Measurements from ENCODE around the gene BICC1. TPM values are rescaled to one million over a fixed set of nuclear protein-coding genes. Genes with fewer than 3 reads are reported as not detected.

Gene BICC1
- total RNA-seq, 1 donor from 2014 or later, result 2.4 TPM

DNA sequence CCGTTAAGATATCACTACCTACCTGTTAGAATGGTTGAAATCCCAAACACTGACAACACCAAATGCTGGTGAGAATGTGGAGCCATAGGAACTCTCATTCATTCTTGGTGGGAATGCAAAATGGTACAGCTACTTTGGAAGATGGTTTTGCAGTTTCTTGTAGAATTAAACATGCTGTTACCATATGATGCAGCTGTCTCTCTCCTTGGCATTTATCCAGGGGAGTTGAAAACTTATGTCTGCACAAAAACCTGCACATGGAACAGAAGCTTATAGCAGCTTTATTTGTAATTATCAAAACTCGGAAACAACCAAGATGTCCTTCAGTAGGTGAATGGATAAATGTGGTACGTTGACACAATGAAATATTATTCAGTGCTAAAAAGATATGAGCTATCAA, 199.5 kb downstream of the BICC1 start:
- Mint-ChIP-seq H3K4me3 (no peak overlapping the region), H3K27me3 (ENCODE audit: low read depth) (no peaks in the 10 kb centered on the region), H3K27ac (ENCODE audit: unreplicated experiment) (no peak overlapping the region), H3K36me3 (ENCODE audit: low read depth) (no peaks in the 10 kb centered on the region), H3K4me1 (no peaks in the 10 kb centered on the region), H3K9me3 (no peaks in the 10 kb centered on the region)
- TF ChIP-seq, protein P1, sequence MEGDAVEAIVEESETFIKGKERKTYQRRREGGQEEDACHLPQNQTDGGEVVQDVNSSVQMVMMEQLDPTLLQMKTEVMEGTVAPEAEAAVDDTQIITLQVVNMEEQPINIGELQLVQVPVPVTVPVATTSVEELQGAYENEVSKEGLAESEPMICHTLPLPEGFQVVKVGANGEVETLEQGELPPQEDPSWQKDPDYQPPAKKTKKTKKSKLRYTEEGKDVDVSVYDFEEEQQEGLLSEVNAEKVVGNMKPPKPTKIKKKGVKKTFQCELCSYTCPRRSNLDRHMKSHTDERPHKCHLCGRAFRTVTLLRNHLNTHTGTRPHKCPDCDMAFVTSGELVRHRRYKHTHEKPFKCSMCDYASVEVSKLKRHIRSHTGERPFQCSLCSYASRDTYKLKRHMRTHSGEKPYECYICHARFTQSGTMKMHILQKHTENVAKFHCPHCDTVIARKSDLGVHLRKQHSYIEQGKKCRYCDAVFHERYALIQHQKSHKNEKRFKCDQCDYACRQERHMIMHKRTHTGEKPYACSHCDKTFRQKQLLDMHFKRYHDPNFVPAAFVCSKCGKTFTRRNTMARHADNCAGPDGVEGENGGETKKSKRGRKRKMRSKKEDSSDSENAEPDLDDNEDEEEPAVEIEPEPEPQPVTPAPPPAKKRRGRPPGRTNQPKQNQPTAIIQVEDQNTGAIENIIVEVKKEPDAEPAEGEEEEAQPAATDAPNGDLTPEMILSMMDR (conservative IDR thresholded peaks at IDR 0.05), result no peak
- DNase-seq (ENCODE audit: low read depth, low spot score), result no peak

GRCh38 chr10:58712982-58713381, 200.3 kb downstream of the BICC1 start:
- TF ChIP-seq, protein P1 (conservative IDR thresholded peaks at IDR 0.05), result peak; percentile 49
- Mint-ChIP-seq H3K4me3 (no peak overlapping the region), H3K4me1 (no peaks in the 10 kb centered on the region), H3K9me3 (no peaks in the 10 kb centered on the region), H3K27me3 (ENCODE audit: low read depth) (no peaks in the 10 kb centered on the region), H3K27ac (ENCODE audit: unreplicated experiment) (no peak overlapping the region), H3K36me3 (ENCODE audit: low read depth) (no peaks in the 10 kb centered on the region)
- DNase-seq (ENCODE audit: low read depth, low spot score), result no peak

GRCh38 chr10:58714409-58714808, 201.7 kb downstream of the BICC1 start:
- TF ChIP-seq, protein P1 (conservative IDR thresholded peaks at IDR 0.05), result no peak
- H3K9me3 Mint-ChIP-seq, result peaks cover 3% of the 10 kb centered on the region
- H3K4me1 Mint-ChIP-seq, result no peaks in the 10 kb centered on the region
- DNase-seq (ENCODE audit: low read depth, low spot score), result no peak
- no peak overlapping the region for H3K4me3 Mint-ChIP-seq
- H3K27me3 Mint-ChIP-seq (ENCODE audit: low read depth), result no peaks in the 10 kb centered on the region
- no peak overlapping the region for H3K27ac Mint-ChIP-seq (ENCODE audit: unreplicated experiment)
- H3K36me3 Mint-ChIP-seq (ENCODE audit: low read depth), result no peaks in the 10 kb centered on the region

DNA sequence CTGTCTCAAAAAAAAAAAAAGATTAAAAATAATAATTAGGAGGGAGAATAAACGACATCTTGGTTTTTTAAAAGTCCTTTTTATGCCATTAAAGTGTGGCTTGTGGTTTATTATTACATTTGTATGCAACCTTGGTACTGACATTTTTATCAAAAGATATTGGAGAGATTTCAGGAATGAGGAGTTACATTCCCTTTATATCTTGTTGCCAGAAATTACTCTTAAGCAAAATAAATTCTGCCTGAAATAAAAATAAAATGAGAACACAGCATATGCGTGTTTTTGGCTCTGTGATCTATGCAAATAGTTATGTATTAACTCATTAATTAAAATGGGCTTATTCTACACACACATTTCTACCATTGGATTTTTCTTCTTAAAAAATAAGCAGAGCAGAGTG, 202.4 kb downstream of the BICC1 start:
- TF ChIP-seq, protein P1 (conservative IDR thresholded peaks at IDR 0.05), result no peak
- no peak for DNase-seq (ENCODE audit: low read depth, low spot score)
- no peaks in the 10 kb centered on the region for H3K27me3 Mint-ChIP-seq (ENCODE audit: low read depth)
- H3K27ac Mint-ChIP-seq (ENCODE audit: unreplicated experiment), result no peak overlapping the region
- H3K9me3 Mint-ChIP-seq, result peaks cover 3% of the 10 kb centered on the region
- no peaks in the 10 kb centered on the region for H3K36me3 Mint-ChIP-seq (ENCODE audit: low read depth)
- no peak overlapping the region for H3K4me3 Mint-ChIP-seq
- no peaks in the 10 kb centered on the region for H3K4me1 Mint-ChIP-seq

DNA sequence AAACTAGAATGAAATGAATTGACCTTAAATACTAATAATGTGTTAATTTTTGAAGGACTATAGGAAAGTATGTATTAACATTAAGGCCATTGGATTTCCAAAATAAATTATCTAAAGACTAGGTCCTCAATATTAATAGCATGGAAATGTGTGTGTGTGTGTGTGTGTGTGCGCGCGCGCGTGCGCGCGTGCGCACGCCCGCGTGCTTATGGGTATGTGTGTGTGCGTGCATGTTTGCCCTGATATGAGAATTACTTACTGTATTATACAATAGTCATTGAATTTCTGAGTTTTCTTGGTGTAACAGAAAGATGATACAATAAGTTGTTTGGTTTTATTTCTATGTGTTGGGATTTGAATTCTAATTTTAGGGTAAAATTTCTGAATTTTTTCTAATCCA, 205.9 kb downstream of the BICC1 start:
- TF ChIP-seq, protein P1 (conservative IDR thresholded peaks at IDR 0.05), result no peak
- no peak overlapping the region for H3K4me3 Mint-ChIP-seq
- H3K4me1 Mint-ChIP-seq, result no peaks in the 10 kb centered on the region
- no peaks in the 10 kb centered on the region for H3K27me3 Mint-ChIP-seq (ENCODE audit: low read depth)
- H3K27ac Mint-ChIP-seq (ENCODE audit: unreplicated experiment), result no peak overlapping the region
- H3K36me3 Mint-ChIP-seq (ENCODE audit: low read depth), result no peaks in the 10 kb centered on the region
- peaks cover 3% of the 10 kb centered on the region for H3K9me3 Mint-ChIP-seq
- no peak for DNase-seq (ENCODE audit: low read depth, low spot score)

Measured in neural crest cell (in vitro differentiated cells).